Smooth muscle cell of trachea (primary cell): ENCODE results near the gene PRKAG3. TPM values are rescaled to one million over a fixed set of nuclear protein-coding genes. Genes with fewer than 3 reads are reported as not detected.

Source experiments
- total RNA-seq: library from RNA; depleted of rRNA; stranded (reverse); fragments of >200 nt; gene quantifications from 2 replicates; pipeline ENCODE4 v1.2.1, GENCODE V29; 2014

PRKAG3 gene
- 0.15 and 0.50 TPM in 2 replicates for total RNA-seq

GRCh38 chr2:218831378-218831990 is at the start of gene PRKAG3:
Gene PRKAG3 (minus strand): TSS chr2:218831803.

GRCh38 chr2:218880102-218880858 is 48.7 kb upstream of the PRKAG3 start, which contains the start of gene WNT10A:
Gene WNT10A (plus strand): TSS chr2:218880852. CDS start chr2:218880996, 144 bp downstream.

GRCh38 chr2:218859556-218859987 is 28.0 kb upstream of the PRKAG3 start, which contains the start of gene WNT6:
Gene WNT6 (plus strand): TSS chr2:218859805. CDS start chr2:218860038, 233 bp downstream.

GRCh38 chr2:218781691-218782527 is 49.7 kb downstream of the PRKAG3 start, which contains the start of gene CYP27A1:
Gene CYP27A1 (plus strand): TSS chr2:218782147. CDS start chr2:218782183, 36 bp downstream.

Other genes with a start within 250 kb of the PRKAG3 start
- 9.1 and 11.8 TPM in 2 replicates for gene PLCD4, start 223.9 kb downstream of the PRKAG3 start, total RNA-seq
- gene ZNF142, start 172.2 kb downstream of the PRKAG3 start, total RNA-seq, result 10.2 and 12.1 TPM in 2 replicates
- gene BCS1L, start 172.1 kb downstream of the PRKAG3 start, total RNA-seq, result 32.3 and 41.9 TPM in 2 replicates
- gene RNF25, start 159.8 kb downstream of the PRKAG3 start, total RNA-seq, result 19.6 and 28.4 TPM in 2 replicates
- gene STK36, start 159.7 kb downstream of the PRKAG3 start, total RNA-seq, result 37.2 and 46.1 TPM in 2 replicates
- gene TTLL4, start 121.0 kb downstream of the PRKAG3 start, total RNA-seq, result 6.3 and 14.2 TPM in 2 replicates
- gene CYP27A1, start 49.7 kb downstream of the PRKAG3 start, total RNA-seq, result 19.1 and 53.1 TPM in 2 replicates
- gene WNT6, start 28.0 kb upstream of the PRKAG3 start, total RNA-seq, result not detected in 2 replicates
- gene WNT10A, start 49.0 kb upstream of the PRKAG3 start, total RNA-seq, result not detected in 2 replicates
- under 0.01 and 0.17 TPM in 2 replicates for gene CDK5R2, start 127.9 kb upstream of the PRKAG3 start, total RNA-seq
- gene FEV, start 153.4 kb upstream of the PRKAG3 start, total RNA-seq, result under 0.01 TPM in 1 of 2 replicates, not detected in the other
- gene CRYBA2, start 161.6 kb upstream of the PRKAG3 start, total RNA-seq, result not detected in 2 replicates
- under 0.01 TPM in 1 of 2 replicates, not detected in the other for gene CFAP65, start 209.7 kb upstream of the PRKAG3 start, total RNA-seq
- under 0.01 TPM in 1 of 2 replicates, not detected in the other for gene IHH, start 229.1 kb upstream of the PRKAG3 start, total RNA-seq